SU-DHL-6 (cell line): ENCODE results near the gene TRAIP.
"Not testable (repeated sequence)": the region's sequence is repeated elsewhere in the genome, so short reads cannot be mapped to it uniquely, and the experiment has no call there.

ENCODE experiments used
- CTCF ChIP-seq: fragments of 200-600 bp; sonication (generic); IDR thresholded peaks from one replicate; pipeline ENCODE4 v1.5.1; 2017; ENCODE audit warnings: antibody characterized with exemption, mild to moderate bottlenecking, low read length, moderate library complexity; ENCODE audit not compliant: insufficient read depth, poor library complexity, severe bottlenecking
- EZH2phosphoT487 ChIP-seq: fragments of 200-600 bp; sonication (generic), shearing (Covaris generic); conservative IDR thresholded peaks from 2 replicates; pipeline ENCODE4 v1.6.1; 2018; ENCODE audit warnings: mild to moderate bottlenecking, antibody characterized with exemption, low read length, moderate library complexity, mixed read lengths

GRCh38 chr3:49780975-49781365, 75.4 kb downstream of the TRAIP start:
- TF ChIP-seq CTCF, EZH2phosphoT487: not testable (repeated sequence)
